Measurements from ENCODE around the gene TMEM171.

The TMEM171 gene

DNA sequence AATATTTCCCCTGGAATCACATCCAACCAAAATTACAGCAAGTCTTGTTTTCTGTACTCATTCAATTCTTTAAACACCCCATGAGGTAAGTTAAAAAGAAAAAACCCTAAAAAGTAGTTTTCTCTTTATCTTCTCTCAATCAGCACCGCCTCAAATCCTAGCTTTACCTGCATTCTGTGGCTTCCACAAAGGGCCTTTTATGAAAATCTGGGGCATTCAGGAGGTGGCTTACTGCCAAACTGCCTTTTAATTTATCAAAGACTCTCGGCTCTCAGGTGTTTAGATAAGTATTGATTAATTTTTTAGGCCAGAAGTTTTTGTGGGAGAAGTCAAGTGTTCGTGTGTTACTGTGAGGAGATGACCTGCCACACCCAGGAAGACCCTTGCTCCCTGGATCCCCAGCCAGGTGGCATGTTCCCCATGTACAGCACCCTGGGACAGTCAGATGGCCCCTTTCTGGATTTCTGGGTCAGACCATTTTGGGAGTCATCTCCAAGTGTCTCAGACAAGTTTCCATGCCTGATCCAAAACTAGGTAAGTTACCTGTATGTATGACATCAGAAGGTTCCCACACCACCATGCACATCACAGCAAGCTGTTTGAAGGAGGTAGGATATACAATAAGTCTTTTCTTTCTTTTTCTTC is 6.2 kb upstream of the TMEM171 start:
- no peak for ATAC-seq
- H3K4me1 Mint-ChIP-seq, result peaks cover under 1% of the 10 kb centered on the region
- H3K27me3 Mint-ChIP-seq, result peaks cover 91% of the 10 kb centered on the region
- no peak overlapping the region for H3K27ac Mint-ChIP-seq
- peaks cover 5 to 7% of the 10 kb centered on the region in 2 donors for H3K9me3 Mint-ChIP-seq
- no peak for DNase-seq
- no peak overlapping the region for H3K4me3 Mint-ChIP-seq

DNA sequence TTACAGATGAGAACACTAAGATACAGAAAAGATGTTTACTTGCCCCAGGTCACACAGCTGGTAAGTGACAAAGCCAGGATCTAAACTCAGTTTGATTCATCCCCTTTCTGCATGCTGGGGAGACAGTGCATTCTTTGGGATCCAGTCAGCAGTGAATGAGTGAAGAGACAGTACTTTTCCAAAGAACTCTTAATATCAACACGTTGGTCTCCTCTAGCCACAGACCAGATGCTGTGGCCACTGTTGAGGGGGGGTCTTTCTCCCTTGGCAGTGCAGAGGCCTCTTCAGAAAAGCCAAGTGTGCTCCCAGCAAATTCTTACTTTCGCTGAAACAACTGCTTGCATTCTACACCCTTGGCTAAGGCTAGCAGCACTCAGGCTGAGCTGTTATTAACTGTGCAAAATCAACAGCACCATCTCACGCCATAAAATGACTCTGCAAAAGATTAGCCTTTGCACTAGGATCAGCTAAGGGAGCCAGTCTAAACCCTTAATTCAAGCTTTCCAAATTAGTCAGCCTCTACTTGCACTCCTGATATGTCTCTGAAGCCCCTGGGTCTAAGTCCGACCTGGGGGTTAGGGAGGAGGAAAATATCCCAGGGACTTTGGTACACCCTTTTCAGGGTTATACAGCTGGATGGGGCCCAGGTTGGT is 4.8 kb upstream of the TMEM171 start:
- DNase-seq (no peak), ATAC-seq (no peak)
- no peak overlapping the region for H3K27ac Mint-ChIP-seq
- peaks cover 8% of the 10 kb centered on the region for H3K4me1 Mint-ChIP-seq
- no peak overlapping the region for H3K4me3 Mint-ChIP-seq
- peaks cover 5 to 7% of the 10 kb centered on the region in 2 donors for H3K9me3 Mint-ChIP-seq
- peaks cover 87% of the 10 kb centered on the region for H3K27me3 Mint-ChIP-seq

DNA sequence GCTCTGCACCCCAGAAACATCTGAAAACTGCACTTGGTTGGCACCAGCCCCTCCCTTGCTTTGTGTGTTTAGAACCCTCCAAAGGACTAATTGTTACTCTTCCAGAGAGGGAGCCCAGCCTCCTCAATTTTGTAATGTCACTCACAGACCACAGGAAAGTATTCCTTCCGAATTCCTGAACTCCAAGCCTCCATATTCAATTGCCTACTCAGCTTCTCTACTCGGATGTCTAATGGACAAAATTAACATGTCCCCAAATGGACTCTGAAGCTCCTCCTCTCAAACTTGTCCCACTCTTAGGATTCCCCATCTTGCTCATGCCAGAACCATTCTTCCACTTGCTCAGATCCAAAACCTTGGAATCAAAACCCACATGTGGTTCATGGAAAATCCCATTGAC is 3.9 kb upstream of the TMEM171 start:
- Mint-ChIP-seq H3K27me3 (peaks cover 91% of the 10 kb centered on the region), H3K27ac (no peak overlapping the region), H3K9me3 (peaks cover 5 to 7% of the 10 kb centered on the region in 2 donors), H3K4me3 (no peak overlapping the region), H3K4me1 (peaks cover 8% of the 10 kb centered on the region)
- ATAC-seq (no peak), DNase-seq (no peak)

DNA sequence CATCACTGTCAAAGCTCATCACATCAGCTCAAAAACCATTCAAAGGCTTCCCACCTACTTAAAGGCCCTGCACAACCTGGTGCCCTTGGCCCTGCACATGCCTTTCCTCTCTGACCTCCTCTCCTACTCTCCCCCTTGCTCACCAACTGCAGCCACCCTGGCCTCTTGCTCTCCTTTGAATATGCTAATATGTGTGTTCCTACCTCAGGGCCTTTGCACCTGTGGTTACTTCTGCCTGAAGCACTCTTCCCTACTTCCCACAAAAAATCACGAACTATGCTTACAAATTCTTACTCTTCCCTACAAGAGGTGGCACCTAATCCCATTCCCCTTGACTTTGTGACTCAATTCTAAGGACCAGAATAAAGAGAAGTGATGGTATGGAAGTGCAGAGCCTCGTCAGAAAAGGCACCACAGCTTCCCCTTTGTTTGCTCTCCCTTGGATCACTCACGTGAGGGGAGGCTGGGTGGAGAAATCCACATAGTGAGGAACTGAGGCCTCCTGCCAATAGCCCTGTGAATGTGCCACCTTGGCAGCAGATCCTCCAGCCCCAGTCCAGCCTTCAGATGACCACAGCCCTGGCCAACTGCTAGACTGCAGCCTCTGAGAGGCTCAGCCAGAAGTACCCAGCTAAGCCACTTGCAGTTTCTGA is 3.2 kb upstream of the TMEM171 start:
- Mint-ChIP-seq H3K27me3 (peaks cover 94% of the 10 kb centered on the region), H3K9me3 (peaks cover 5 to 7% of the 10 kb centered on the region in 2 donors), H3K27ac (no peak overlapping the region), H3K4me1 (peaks cover 8% of the 10 kb centered on the region), H3K4me3 (no peak overlapping the region)
- ATAC-seq, result no peak
- no peak for DNase-seq

DNA sequence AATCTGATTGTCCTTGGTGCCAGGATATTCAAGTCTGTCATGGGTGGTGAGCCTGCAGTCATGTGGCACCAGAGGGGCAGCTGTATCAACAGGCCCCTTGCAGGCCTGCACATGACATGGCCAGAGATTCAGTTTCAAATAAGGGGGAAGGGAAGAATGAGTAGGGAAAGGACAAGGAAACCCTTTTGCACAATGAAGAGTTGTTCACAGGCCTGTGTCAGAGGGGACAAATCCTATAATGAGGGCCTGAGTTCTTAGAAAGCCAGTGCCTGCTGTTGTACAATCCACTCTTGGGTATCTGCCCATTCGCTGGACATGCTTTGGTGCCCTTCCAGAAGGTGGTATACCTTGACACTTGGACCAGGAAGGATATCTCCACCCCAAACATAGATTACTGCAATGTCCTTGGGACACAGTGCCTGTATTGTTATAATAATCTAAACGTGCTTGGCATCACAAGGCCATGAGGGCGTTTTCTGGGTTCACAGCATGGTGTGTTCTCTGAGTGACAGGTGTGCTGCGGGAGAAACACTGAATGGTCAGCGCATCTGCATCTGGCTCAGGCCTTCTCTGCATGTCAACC is 1.9 kb upstream of the TMEM171 start:
- Mint-ChIP-seq H3K4me3 (no peak overlapping the region), H3K27ac (no peak overlapping the region), H3K27me3 (peaks cover 94% of the 10 kb centered on the region), H3K9me3 (no peaks in the 10 kb centered on the region), H3K4me1 (peaks cover 15% of the 10 kb centered on the region)
- DNase-seq, result no peak
- no peak for ATAC-seq

DNA sequence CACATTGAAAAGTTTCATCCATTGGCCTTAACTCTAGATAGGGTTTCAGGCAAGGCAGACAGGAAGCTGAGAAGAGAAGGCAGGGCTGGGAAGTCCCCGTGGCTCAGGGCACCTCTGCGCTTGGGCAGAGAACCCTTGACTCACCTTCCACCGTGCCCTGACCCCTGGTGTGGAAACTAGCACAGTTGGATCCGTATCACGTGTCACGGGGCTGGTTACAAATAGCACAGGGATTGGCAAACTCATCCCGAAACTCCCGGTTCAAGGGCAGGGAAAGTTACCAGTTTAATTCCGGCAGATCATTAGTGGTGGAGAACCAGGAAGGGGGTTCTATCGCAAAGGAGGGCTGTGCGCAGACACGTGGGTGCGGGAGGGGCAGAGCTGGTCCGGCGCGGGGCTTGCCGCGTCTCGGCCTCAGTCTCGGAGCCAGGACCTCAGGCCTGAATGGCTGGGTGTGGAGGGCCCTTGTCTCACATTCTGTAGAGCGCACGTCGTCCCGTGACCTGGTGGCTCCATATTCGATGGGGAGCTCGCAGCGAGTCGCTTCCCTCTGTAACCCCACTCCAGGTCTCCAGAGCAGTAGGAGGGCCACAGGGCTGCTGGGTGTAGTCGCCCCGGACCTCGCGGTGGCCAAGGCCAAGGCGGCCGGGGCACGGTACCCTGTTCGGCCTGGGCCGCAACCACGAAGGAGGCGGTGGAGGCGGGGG is 771 bp upstream of the TMEM171 start:
- ATAC-seq (peak; percentile 76), DNase-seq (peak in 1 of 2 donors; percentile 18)
- peak overlapping the region; percentile 35 to 64 for H3K4me3 Mint-ChIP-seq

DNA sequence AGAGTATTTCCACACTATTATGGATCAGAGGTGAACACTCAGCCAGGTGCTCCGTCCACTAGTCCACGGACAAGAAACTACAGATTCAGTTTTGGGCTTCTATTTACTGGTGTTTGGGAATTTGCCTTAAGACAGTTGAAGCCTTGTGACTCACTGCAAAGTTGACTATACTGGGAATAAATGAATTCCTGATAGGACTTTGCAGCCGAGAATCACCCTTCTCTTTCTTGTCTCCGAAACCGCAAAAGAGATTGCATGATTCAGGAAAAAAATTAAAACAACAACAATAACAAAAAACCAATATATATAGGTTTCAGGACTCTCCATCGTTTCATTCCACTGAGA is 716 bp downstream of the TMEM171 start:
- ATAC-seq, result no peak
- no peaks in the 10 kb centered on the region for H3K9me3 Mint-ChIP-seq
- H3K27me3 Mint-ChIP-seq, result peaks cover 96% of the 10 kb centered on the region
- no peak for DNase-seq
- no peak overlapping the region for H3K4me3 Mint-ChIP-seq
- no peak overlapping the region for H3K27ac Mint-ChIP-seq
- H3K4me1 Mint-ChIP-seq, result peaks cover 23% of the 10 kb centered on the region

More for the DNA sequence above, 771 bp upstream of the TMEM171 start:
- Mint-ChIP-seq H3K4me1 (peaks cover 23% of the 10 kb centered on the region), H3K27ac (no peak overlapping the region), H3K27me3 (peaks cover 94% of the 10 kb centered on the region), H3K9me3 (no peaks in the 10 kb centered on the region)

DNA sequence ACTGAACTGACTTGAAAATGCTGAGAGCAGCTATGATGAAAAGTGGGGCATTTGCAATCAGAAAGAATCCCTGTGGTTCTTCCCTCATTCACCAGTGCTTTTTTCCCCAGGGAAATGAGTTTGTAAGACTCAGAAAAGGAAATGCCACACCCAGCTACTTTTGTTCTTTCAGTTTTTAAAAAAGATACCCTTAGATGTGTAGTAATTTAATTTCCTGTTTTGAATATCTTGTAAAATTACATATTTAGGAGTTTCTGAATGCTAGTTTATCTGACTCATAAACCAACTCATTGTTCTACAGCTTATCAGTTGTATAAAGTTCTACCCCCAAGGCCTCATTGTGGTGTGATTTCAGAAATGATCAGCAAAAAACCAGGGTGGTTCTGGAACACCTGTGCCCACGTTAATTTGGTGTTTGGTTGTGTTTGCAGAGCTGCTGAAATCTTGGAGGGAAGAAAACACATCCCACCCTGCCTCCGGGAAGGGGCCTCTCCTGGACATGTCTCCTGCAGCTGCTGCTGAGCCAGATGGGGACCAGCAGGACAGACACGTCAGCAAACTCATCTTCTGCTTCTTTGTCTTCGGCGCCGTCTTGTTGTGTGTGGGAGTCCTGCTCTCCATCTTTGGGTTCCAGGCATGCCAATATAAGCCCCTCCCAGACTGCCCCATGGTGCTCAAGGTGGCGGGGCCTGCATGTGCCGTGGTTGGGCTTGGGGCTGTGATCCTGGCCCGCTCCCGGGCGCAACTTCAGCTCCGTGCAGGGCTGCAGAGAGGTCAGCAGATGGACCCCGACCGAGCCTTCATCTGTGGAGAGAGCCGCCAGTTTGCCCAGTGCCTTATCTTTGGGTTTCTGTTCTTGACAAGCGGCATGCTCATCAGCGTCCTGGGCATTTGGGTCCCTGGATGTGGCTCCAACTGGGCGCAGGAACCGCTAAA is 2.8 kb downstream of the TMEM171 start:
- H3K9me3 Mint-ChIP-seq, result no peaks in the 10 kb centered on the region
- H3K4me3 Mint-ChIP-seq, result no peak overlapping the region
- DNase-seq (no peak), ATAC-seq (peak; percentile 36)
- H3K4me1 Mint-ChIP-seq, result peaks cover 23% of the 10 kb centered on the region
- H3K27ac Mint-ChIP-seq, result no peak overlapping the region
- peaks cover 89% of the 10 kb centered on the region for H3K27me3 Mint-ChIP-seq

DNA sequence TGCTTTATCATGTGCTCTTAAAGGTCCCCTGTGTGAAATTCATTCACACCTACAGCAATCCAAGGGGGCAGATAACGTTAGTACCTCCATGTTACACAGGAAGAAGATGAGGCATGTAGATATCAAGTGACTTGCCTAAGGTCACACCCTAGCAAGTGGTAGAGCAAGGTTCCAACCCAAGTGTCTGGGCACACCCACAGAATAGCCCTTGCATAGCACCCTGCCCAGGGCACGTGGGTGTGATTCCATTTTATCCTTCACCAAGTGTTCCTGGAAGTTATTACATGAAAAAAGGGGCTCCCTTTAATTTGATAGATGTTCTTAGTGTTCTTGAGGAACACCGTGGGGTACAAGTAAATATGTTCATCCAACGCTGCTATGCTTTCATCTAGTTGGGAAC is 4.9 kb downstream of the TMEM171 start:
- ATAC-seq, result no peak
- Mint-ChIP-seq H3K27ac (no peak overlapping the region), H3K4me3 (no peak overlapping the region), H3K9me3 (no peaks in the 10 kb centered on the region), H3K4me1 (peaks cover 15% of the 10 kb centered on the region), H3K27me3 (peaks cover 92% of the 10 kb centered on the region)
- DNase-seq, result no peak

DNA sequence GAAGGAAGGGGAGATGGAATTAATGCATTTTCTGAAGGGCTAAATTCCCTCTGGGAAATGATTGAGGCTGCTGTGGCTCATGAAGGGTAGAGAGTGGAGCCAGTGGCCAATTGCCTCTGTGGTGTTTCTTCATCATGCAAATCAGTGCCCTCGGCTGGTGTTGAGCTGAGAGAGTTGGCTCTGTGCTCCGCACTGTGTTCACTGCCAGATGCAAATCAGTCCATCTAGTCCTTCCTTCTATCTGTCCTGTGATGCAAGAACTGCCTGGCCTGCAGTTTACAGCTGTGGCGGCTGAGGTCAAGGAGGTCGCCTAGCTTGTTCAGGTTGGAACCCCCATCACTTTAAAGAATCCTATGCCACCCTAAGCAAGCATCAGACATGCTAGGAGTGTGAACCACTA is 6.0 kb downstream of the TMEM171 start:
- no peak for DNase-seq
- no peak overlapping the region for H3K27ac Mint-ChIP-seq
- ATAC-seq, result no peak
- H3K9me3 Mint-ChIP-seq, result no peaks in the 10 kb centered on the region
- H3K4me3 Mint-ChIP-seq, result no peak overlapping the region
- H3K4me1 Mint-ChIP-seq, result peaks cover 15% of the 10 kb centered on the region
- peaks cover 93% of the 10 kb centered on the region for H3K27me3 Mint-ChIP-seq

DNA sequence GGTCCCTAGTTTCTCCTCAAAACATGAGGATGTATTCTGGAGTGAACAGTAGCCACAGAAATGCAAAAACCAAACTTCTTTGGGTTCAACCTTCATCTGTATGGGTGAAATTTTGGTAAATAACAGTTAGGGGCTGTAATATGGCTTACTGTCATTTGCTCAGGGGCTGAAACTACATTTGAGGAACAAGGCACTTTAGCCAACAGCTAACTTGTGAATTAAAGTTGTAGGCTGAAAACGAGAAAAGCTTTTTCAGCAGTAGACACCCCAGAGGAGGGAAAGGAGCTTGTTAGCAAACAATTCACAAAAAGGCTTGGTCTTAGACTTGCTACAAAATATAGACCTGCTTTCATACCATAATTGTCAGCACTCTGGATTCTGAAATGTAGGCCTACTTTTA is 6.6 kb downstream of the TMEM171 start:
- peaks cover 92% of the 10 kb centered on the region for H3K27me3 Mint-ChIP-seq
- H3K9me3 Mint-ChIP-seq, result no peaks in the 10 kb centered on the region
- H3K27ac Mint-ChIP-seq, result no peak overlapping the region
- no peak for DNase-seq
- no peak overlapping the region for H3K4me3 Mint-ChIP-seq
- no peak for ATAC-seq
- peaks cover 15% of the 10 kb centered on the region for H3K4me1 Mint-ChIP-seq

DNA sequence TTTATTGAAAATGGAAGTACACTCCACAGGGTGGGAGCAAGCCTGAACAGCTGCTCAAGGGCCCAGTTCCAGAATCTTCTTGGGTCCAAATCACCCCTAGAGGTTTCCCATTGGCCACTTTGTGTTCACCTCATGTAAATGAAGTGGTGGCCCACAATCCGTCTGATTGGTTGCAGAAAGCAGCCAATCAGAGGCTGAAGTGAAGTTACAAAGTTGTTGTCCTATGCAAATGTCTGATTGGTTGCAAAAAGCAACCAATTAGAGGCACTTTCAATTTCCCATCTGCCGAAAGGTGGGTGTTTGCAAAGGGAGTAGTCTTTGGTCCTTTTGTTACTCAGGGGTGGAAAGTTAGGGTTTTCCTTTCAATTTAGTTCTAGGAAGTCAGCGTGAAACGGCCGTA is 8.8 kb downstream of the TMEM171 start:
- DNase-seq (no peak), ATAC-seq (no peak)
- Mint-ChIP-seq H3K4me3 (no peak overlapping the region), H3K9me3 (no peaks in the 10 kb centered on the region), H3K27ac (no peak overlapping the region), H3K27me3 (peaks cover 90% of the 10 kb centered on the region), H3K4me1 (peaks cover 1% of the 10 kb centered on the region)

DNA sequence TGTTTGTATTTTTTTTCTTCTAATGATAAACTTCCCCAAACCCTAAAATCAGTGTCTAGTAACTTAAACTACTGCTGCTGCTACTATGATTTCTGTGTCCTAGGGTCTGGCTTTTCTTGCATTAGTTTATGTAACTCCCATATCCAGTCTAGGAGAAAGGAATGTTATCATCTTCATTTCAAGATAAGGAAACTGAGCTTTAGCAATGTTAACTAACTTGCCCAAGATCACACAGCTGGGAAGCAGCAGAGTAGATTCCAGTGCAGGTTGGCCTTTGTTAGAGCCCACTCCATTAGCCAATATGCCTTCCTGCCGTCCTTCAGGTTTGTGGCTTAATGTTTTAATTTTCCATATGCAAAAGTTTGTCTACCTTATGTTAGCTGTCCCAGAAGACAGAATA is 10.4 kb downstream of the TMEM171 start:
- no peaks in the 10 kb centered on the region for H3K9me3 Mint-ChIP-seq
- DNase-seq, result no peak
- ATAC-seq, result no peak

DNA sequence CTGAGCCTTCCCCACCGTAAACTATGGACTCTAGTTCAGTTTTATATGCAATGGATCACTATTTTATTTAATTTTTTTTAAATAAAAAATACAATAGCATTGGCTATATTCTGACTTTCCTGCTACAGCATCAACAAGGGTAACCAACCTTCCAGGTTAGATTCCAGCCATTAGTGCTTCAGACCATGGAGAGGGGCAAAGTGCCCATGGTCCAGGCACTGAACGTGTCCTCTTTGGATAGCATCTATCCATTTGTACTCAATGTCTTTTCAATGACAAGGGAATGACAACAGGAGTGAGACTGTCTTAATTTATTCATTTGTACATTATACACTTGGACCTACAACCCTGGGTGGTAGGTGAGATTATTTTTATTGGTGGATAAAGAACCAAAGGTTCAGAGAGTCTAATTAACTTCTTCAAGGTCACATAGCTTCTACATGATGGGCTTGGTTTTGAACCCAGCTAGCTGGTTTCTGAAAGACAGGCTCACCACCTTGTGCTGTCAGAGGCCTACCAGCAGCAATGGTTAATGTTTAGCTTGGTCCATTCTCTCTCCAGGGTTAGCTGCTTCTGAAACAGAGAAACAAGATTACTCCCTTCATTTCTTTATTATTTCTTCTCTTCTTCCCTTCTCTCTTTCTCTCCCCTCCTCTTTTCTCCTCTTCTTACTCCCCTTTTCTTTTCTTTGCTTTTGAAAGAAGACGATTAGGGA is 11.5 kb downstream of the TMEM171 start:
- DNase-seq (no peak), ATAC-seq (no peak)
- no peak overlapping the region for H3K4me3 Mint-ChIP-seq
- H3K4me1 Mint-ChIP-seq, result no peaks in the 10 kb centered on the region
- peaks cover 90% of the 10 kb centered on the region for H3K27me3 Mint-ChIP-seq
- no peaks in the 10 kb centered on the region for H3K9me3 Mint-ChIP-seq
- H3K27ac Mint-ChIP-seq, result no peak overlapping the region

More for the DNA sequence above, 10.4 kb downstream of the TMEM171 start:
- H3K4me1 Mint-ChIP-seq, result no peaks in the 10 kb centered on the region
- no peak overlapping the region for H3K27ac Mint-ChIP-seq
- H3K4me3 Mint-ChIP-seq, result no peak overlapping the region
- H3K27me3 Mint-ChIP-seq, result peaks cover 90% of the 10 kb centered on the region

Data from stimulated activated naive CD8-positive, alpha-beta T cell treated with anti-CD3 and anti-CD28 coated beads, Interleukin-15, amount 100 ng/mL, for 72 hours (primary cell).